ENCODE measurements around the gene PCBP4. TPM values are rescaled to one million over a fixed set of nuclear protein-coding genes. Genes with fewer than 3 reads are reported as not detected.

PCBP4 gene
- total and polyA plus RNA-seq, 10 donors, result 12.8 to 41.7 (median 20.9) TPM

DNA sequence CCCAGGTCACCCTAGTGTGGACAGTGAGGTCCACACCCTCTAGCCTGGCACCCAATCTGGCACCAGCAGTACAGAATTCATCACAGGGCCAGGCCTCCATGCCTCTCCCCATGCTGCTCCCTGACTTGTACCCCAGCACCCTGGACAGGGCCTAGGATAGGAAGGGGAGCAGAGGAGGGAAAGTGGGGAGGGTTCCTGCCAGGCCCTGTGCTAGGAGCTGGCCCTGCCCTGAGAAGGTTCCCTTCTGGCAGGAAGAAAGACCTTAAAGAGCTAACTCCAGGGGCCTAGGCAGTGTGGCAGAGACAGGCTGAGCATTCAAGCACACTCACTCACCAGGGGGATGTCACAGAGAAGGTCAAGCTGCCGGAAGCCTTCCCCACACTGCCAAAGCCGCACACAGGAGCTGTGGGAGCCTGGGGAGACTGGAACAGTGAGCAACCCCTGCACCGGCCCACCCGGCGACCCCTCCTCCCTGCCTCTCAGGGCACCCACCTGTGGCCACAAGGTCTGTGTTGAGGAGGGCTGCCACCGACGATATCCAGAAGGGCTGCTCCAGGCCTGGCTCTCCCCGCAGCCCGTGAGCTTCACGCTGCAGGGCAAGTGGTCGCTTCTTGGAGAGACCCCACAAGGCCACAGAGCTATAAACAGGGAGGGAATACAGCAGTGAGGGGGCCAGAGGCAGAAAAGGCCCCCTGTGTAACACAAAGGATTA lies 33.0 kb downstream of the PCBP4 start:
- H3K27me3 ChIP-seq (replicated peaks in 1 of 7), result no peaks in the 10 kb centered on the region
- TF ChIP-seq, protein P1, sequence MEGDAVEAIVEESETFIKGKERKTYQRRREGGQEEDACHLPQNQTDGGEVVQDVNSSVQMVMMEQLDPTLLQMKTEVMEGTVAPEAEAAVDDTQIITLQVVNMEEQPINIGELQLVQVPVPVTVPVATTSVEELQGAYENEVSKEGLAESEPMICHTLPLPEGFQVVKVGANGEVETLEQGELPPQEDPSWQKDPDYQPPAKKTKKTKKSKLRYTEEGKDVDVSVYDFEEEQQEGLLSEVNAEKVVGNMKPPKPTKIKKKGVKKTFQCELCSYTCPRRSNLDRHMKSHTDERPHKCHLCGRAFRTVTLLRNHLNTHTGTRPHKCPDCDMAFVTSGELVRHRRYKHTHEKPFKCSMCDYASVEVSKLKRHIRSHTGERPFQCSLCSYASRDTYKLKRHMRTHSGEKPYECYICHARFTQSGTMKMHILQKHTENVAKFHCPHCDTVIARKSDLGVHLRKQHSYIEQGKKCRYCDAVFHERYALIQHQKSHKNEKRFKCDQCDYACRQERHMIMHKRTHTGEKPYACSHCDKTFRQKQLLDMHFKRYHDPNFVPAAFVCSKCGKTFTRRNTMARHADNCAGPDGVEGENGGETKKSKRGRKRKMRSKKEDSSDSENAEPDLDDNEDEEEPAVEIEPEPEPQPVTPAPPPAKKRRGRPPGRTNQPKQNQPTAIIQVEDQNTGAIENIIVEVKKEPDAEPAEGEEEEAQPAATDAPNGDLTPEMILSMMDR (IDR thresholded peaks at IDR 0.05 in 8 of 11, conservative IDR thresholded peaks at IDR 0.05 in 3 of 11), result no peak
- no peak for TF ChIP-seq POLR2AphosphoS5 (IDR thresholded peaks at IDR 0.05)
- TF ChIP-seq POLR2A (IDR thresholded peaks at IDR 0.05), result no peak
- no peaks in the 10 kb centered on the region for H3K9me3 ChIP-seq
- H3K27ac ChIP-seq, result no peak overlapping the region
- H3K4me3 ChIP-seq, result no peak overlapping the region
- peaks cover 5 to 87% (median 67%) of the 10 kb centered on the region in 6 donors for H3K36me3 ChIP-seq
- H3K4me1 ChIP-seq, result peaks cover 0 to 3% (median 0%) of the 10 kb centered on the region in 6 donors
- DNase-seq, result peak; percentile 52
- intact Hi-C loops (cut with DNase I; ENCODE audit: low total_unique reads), result no loop called here
- 93 to 97% (median 95%) methylated on average over 4 to 11 of the region's 11 CpGs for WGBS, 5 donors

DNA sequence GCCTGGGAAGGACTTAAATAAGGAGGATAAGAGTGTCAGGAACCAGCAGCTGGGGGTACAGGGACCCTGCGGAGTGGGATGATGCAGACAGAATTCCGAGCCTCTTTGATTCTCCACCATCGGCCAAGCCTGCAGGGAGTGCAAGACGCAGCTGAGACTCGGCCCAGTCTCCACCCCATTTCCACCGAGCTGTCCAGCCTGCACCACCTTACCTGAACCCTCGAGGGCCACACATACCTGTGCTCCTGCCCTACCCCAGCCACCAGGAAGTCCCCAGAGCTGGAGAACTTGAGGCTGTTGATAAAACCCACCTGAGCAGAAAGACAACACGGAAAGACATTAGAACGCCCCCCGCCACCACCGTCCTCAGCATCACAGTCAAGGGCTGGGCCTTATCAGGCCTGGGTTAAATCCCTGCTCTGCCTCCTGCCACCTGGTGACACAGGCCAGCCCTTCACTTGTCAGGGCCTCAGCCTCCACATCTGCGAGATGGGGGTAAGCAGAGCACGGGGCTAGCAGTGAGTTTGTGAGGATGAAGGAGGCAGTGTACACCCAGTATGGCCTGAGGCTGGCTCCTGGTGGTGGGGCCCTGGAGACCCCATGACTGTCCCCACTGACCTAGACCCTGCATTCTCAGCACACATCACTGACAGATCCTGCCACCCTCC lies 33.6 kb downstream of the PCBP4 start:
- 89 to 100% (median 94%) methylated on average over 13 of the region's 13 CpGs for WGBS, 5 donors
- H3K4me1 ChIP-seq, result no peaks in the 10 kb centered on the region
- H3K36me3 ChIP-seq, result peaks cover 5 to 80% (median 65%) of the 10 kb centered on the region in 6 donors
- no peaks in the 10 kb centered on the region for H3K27me3 ChIP-seq (replicated peaks in 1 of 7)
- DNase-seq, result peak; percentile 45
- H3K27ac ChIP-seq, result no peak overlapping the region
- intact Hi-C loops (cut with DNase I; ENCODE audit: low total_unique reads), result no loop called here
- H3K9me3 ChIP-seq, result no peaks in the 10 kb centered on the region
- no peak overlapping the region for H3K4me3 ChIP-seq
- TF ChIP-seq, protein P1 (IDR thresholded peaks at IDR 0.05 in 8 of 11, conservative IDR thresholded peaks at IDR 0.05 in 3 of 11), result no peak

DNA sequence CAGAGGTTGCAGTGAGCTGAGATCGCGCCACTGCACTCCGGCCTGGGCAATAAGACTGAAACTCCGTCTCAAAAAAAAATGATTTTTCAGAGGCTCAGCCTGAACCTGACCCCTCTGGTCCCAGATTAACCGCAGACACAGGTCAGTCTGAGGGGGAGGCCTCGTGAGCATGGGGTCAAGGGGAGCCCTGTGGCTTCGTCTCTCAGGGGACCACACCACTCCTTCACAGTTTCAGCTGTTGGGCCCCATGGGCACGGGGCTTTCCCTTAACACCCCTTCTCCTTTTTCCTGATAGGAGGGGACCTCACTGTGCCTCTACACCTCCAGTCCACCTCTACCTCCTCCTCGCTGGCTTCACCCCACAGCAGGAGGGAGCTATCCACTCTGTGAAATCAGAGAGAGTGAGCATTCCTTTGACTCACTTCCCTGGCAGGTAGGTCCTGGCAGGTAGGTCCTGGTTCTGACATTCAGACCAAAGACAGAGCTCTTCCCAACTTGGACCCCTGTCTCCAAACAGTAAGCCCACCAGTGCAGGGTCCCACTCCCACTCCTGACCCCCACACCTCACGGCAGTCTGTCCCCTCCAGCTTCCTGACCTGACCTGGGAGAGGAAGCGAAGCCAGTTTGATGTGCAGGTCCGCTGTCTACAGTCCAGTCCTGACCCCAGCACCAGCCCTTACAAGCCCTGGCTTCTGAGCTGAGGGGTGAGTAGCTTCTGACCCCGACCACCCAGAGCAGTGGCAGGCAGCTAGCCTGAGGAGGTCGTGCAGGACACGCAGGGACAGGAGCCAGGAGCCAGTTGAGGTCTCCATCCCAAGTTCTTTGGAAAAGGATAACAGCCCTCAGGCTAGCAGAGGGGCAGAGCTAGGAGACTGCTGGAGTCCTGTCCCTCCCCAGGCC lies 34.5 kb downstream of the PCBP4 start:
- H3K9me3 ChIP-seq, result no peaks in the 10 kb centered on the region
- 89 to 93% (median 91%) methylated on average over 13 to 15 of the region's 15 CpGs for WGBS, 5 donors
- H3K27ac ChIP-seq, result no peak overlapping the region
- TF ChIP-seq POLR2AphosphoS5 (IDR thresholded peaks at IDR 0.05), result no peak
- no peak for TF ChIP-seq POLR2A (IDR thresholded peaks at IDR 0.05)
- TF ChIP-seq, protein P1 (IDR thresholded peaks at IDR 0.05 in 8 of 11, conservative IDR thresholded peaks at IDR 0.05 in 3 of 11), result no peak
- peak; percentile 41 for DNase-seq
- no peaks in the 10 kb centered on the region for H3K4me1 ChIP-seq
- H3K4me3 ChIP-seq, result no peak overlapping the region
- peaks cover 5 to 71% (median 56%) of the 10 kb centered on the region in 6 donors for H3K36me3 ChIP-seq
- no peaks in the 10 kb centered on the region for H3K27me3 ChIP-seq (replicated peaks in 1 of 7)
- intact Hi-C loops (cut with DNase I; ENCODE audit: low total_unique reads), result no loop called here
